Activated CD4-positive, alpha-beta T cell treated with anti-CD3 and anti-CD28 coated beads for 36 hours (primary cell): Measurements from ENCODE around the gene CCDC149. TPM values are rescaled to one million over a fixed set of nuclear protein-coding genes. Genes with fewer than 3 reads are reported as not detected.

Source experiments
- ATAC-seq: fragments of 200-7000 bp; cut with Tn5 transposase; one replicate; pipeline ENCODE4 v1.10.0; 2021; ENCODE audit warnings: mild to moderate bottlenecking, moderate library complexity
- CTCF ChIA-PET: fragments of 350-600 bp; sonication (Branson Sonifier 250); formaldehyde crosslinking; loops from one replicate; lab custom pipeline; 2021; ENCODE audit warnings: antibody characterized with exemption; lab: Charles Lee
- POLR2A ChIA-PET: fragments of 350-600 bp; sonication (Branson Sonifier 250); formaldehyde crosslinking; loops from one replicate; lab custom pipeline; 2021; ENCODE audit warnings: antibody characterized with exemption, inconsistent platforms; lab: Charles Lee
- DNase-seq: peaks from one replicate; pipeline ENCODE4 v3.0.0-alpha.2; 2020
- H3K27ac Mint-ChIP-seq: one replicate; pipeline ENCODE4 v1.8.0; 2021; ENCODE audit warnings: mixed read lengths
- H3K27me3 Mint-ChIP-seq: one replicate; pipeline ENCODE4 v1.8.0; 2021; ENCODE audit warnings: mixed read lengths
- H3K36me3 Mint-ChIP-seq: one replicate; pipeline ENCODE4 v1.8.0; 2021; ENCODE audit warnings: low read depth, mixed read lengths
- H3K4me1 Mint-ChIP-seq: one replicate; pipeline ENCODE4 v1.8.0; 2021; ENCODE audit warnings: mixed read lengths
- H3K4me3 Mint-ChIP-seq: one replicate; pipeline ENCODE4 v1.8.0; 2021; ENCODE audit warnings: mild to moderate bottlenecking, moderate library complexity, mixed read lengths
- H3K9me3 Mint-ChIP-seq: one replicate; pipeline ENCODE4 v1.8.0; 2021; ENCODE audit warnings: low read depth, mixed read lengths
- intact Hi-C, 2 experiments: fragments of 100-400 bp; cut with DNase I in 1 of 2; cut with micrococcal nuclease in 1 of 2; formaldehyde crosslinking; loops; one replicate each; pipeline versions ENCODE4 v1.14.2 to v1.15.1; 2022 to 2024; cut with DNase I, micrococcal nuclease
- total RNA-seq, 2 experiments: library from RNA; stranded (reverse); gene quantifications; one replicate each; pipeline ENCODE4 v1.2.3, GENCODE V29; 2021

CCDC149 gene
- total RNA-seq, 2 experiments from 2014 or later, result 0.14 to 0.16 TPM

GRCh38 chr4:24796620-24797019 is 116.2 kb downstream of the CCDC149 start:
- intact Hi-C loops, result no loop called here
- no peaks in the 10 kb centered on the region for H3K4me1 Mint-ChIP-seq
- ATAC-seq, result no peak
- no peak overlapping the region for H3K4me3 Mint-ChIP-seq
- peaks cover 31% of the 10 kb centered on the region for H3K27me3 Mint-ChIP-seq
- H3K9me3 Mint-ChIP-seq, result no peaks in the 10 kb centered on the region
- CTCF ChIA-PET, result no interaction called here
- no peak for DNase-seq
- H3K27ac Mint-ChIP-seq, result no peak overlapping the region
- H3K36me3 Mint-ChIP-seq, result no peaks in the 10 kb centered on the region
- POLR2A ChIA-PET, result no interaction called here

DNA sequence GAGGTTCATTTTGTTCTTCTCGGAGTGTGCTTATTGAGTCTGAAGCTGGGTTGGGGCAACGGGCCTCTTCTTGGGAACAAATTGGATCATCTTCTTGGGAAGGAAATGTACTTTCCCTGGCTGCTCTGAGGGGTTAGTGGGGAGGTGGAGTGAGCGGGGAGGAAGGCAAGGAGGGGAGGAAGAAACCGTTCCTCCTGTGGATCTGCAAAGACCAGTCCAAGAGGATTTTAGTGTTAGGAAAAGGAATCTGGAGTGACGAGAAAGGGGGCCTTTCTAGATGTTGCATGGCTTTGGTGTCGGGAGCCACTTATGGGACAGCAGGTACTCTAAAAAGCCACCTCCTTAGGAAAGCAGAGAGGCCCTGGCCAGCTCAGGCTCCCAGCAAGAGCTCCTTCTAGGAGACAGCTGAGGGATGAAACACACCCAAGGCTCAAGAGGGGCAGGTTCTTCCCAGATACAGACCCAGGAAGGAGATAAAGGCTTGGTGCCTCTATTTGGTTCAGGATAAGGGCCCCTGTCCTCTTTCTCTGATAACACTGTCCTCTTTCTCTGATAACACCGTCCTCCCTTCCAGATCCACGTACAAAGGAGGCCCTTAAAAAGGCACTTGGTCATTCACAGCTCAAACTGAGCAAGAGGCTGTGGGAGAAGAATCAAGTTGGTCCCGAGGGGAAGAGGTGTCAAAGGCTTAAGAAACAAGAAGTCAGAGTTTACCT is 117.0 kb downstream of the CCDC149 start:
- Mint-ChIP-seq H3K9me3 (no peaks in the 10 kb centered on the region), H3K4me3 (no peak overlapping the region), H3K27ac (no peak overlapping the region), H3K36me3 (no peaks in the 10 kb centered on the region), H3K27me3 (peaks cover 26% of the 10 kb centered on the region), H3K4me1 (no peaks in the 10 kb centered on the region)
- intact Hi-C loops, result no loop called here
- ChIA-PET CTCF (no interaction called here), POLR2A (no interaction called here)
- DNase-seq (no peak), ATAC-seq (no peak)

DNA sequence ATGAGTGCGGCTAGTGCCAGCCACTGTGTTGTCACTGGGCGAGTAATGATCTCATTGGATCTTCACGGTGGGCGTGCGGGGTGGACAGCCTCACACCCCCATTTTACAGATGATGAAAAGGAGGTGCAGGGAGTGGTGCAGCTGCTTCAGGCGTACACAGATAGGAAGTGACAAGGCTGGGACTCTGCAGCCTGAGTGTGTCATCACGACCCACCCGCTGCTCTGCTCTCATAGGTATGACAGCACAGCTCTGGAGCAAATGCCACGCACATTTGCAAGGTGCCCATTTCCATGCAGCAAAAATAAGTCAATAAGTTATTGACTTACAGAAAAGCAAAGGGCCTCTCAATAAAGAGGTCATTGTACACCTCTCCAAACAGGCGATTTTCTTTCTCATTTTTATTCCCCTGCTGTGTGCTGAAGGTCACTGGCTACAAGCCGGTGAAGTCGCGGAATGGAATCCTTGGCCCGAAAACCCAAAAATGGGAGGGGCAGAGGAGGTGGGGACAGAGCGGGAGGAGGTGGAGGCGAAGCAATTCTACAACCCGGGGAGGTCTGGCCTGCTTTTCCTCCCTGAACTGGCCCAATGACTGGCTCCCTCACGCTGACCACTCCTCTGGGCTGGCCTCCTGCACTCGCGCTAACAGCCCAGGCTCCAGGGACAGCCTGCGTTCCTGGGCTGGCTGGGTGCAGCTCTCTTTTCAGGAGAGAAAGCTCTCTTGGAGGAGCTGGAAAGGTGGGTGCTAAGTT is 117.8 kb downstream of the CCDC149 start, which contains the start of gene SOD3:
SOD3 (plus strand) TSS at position 658 of the 750 bp plus-strand sequence. CDS start 3,949 bp downstream, outside the sequence.
- Mint-ChIP-seq H3K9me3 (no peaks in the 10 kb centered on the region), H3K36me3 (no peaks in the 10 kb centered on the region), H3K4me3 (no peak within 1 kb of the TSS), H3K4me1 (no peaks in the 10 kb centered on the region), H3K27ac (no peak within 1 kb of the TSS), H3K27me3 (peaks cover 24% of the 10 kb centered on the region)
- no peak for DNase-seq
- ATAC-seq, result no peak
- POLR2A ChIA-PET, result no interaction called here
- CTCF ChIA-PET, result no interaction called here
- intact Hi-C loops, result no loop called here

DNA sequence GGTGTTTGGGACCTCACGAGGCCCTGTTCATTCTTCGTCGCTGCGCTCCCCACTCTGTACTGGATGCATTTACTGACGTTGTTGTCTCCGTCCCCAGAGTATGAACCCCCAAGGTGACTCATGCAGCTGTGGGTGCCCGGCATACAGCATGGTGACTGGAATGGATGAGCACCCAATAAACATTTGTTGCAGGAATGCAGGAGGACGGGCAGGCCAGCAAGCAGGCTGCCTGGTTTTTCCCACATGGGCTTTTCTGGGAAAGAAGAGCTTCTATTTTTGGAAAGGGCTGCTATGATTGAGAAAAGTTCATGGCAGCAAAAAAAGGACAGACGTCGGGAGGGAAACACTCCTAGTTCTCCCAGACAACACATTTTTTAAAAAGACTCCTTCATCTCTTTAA is 118.4 kb downstream of the CCDC149 start:
- ATAC-seq, result no peak
- ChIA-PET POLR2A (no interaction called here), CTCF (no interaction called here)
- no peaks in the 10 kb centered on the region for H3K9me3 Mint-ChIP-seq
- intact Hi-C loops, result no loop called here
- no peaks in the 10 kb centered on the region for H3K36me3 Mint-ChIP-seq
- H3K4me3 Mint-ChIP-seq, result no peak overlapping the region
- H3K4me1 Mint-ChIP-seq, result no peaks in the 10 kb centered on the region
- H3K27ac Mint-ChIP-seq, result no peak overlapping the region
- H3K27me3 Mint-ChIP-seq, result peaks cover 26% of the 10 kb centered on the region
- no peak for DNase-seq

DNA sequence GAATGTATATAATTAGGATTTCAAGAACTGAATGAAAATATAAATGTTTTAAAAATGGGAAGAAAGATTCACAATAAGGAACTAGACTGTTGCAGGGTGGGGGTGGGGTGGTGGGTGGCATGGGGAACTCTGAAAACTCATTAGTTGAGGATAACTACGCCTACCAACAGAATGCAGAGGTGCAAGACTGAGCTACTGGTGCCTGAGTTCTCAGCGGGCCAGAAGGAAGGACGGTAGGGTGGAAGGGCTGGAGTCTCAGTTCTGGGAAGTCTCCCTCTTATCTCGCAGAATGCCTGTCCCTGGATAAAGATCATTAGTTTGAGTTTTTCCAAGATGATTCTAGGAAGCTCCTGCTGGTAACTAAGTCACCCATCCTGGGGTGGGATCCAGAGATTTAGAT is 118.8 kb downstream of the CCDC149 start:
- Mint-ChIP-seq H3K36me3 (no peaks in the 10 kb centered on the region), H3K4me3 (no peak overlapping the region), H3K27me3 (peaks cover 26% of the 10 kb centered on the region), H3K9me3 (peaks cover 2% of the 10 kb centered on the region), H3K4me1 (no peaks in the 10 kb centered on the region), H3K27ac (no peak overlapping the region)
- ChIA-PET CTCF (no interaction called here), POLR2A (no interaction called here)
- intact Hi-C loops, result no loop called here
- no peak for ATAC-seq
- no peak for DNase-seq

- POLR2A ChIA-PET, result no interaction called here
- intact Hi-C loops, result no loop called here
- Mint-ChIP-seq H3K27me3 (peaks cover 20% of the 10 kb centered on the region), H3K27ac (no peak overlapping the region), H3K36me3 (no peaks in the 10 kb centered on the region), H3K4me3 (no peak overlapping the region), H3K4me1 (no peaks in the 10 kb centered on the region), H3K9me3 (peaks cover 4% of the 10 kb centered on the region)
- CTCF ChIA-PET, result no interaction called here
- no peak for DNase-seq
- no peak for ATAC-seq
These were observed 119.4 kb downstream of the CCDC149 start for GRCh38 chr4:24793219-24794005.

DNA sequence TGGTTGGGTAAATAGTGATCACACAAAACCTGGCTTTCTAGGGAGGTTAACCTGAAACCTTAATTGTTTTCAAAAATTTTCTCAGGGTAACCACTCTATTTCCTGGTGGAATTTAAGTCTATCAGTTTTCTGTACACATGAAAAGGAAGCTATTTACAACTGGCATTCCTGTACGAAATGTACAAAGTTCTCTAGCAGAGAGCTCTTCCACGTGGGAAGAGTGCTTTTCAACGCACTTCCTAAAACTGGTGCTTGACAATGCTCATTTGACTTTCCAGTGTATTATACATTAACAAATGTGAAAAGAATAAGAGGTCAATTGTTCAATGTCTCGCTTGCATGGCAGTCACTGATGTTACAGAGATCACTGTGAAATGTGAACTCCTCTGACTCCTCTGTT is 120.3 kb downstream of the CCDC149 start:
- CTCF ChIA-PET, result interaction anchor here (0.5 kb wide), 1 partner anchor 97 kb away, joined by 3 read pairs; no protein-coding TSS in a partner anchor
- Mint-ChIP-seq H3K36me3 (no peaks in the 10 kb centered on the region), H3K27ac (no peak overlapping the region), H3K27me3 (peaks cover 15% of the 10 kb centered on the region), H3K9me3 (peaks cover 6% of the 10 kb centered on the region), H3K4me1 (no peaks in the 10 kb centered on the region), H3K4me3 (no peak overlapping the region)
- ATAC-seq (no peak), DNase-seq (no peak)
- intact Hi-C loops, result no loop called here
- POLR2A ChIA-PET, result no interaction called here

GRCh38 chr4:24791043-24791442 is 121.8 kb downstream of the CCDC149 start:
- H3K4me3 Mint-ChIP-seq, result no peak overlapping the region
- ATAC-seq, result no peak
- CTCF ChIA-PET, result no interaction called here
- H3K27me3 Mint-ChIP-seq, result peaks cover 15% of the 10 kb centered on the region
- no peaks in the 10 kb centered on the region for H3K4me1 Mint-ChIP-seq
- intact Hi-C loops, result no loop called here
- H3K9me3 Mint-ChIP-seq, result peaks cover 6% of the 10 kb centered on the region
- DNase-seq, result no peak
- no peaks in the 10 kb centered on the region for H3K36me3 Mint-ChIP-seq
- POLR2A ChIA-PET, result no interaction called here
- H3K27ac Mint-ChIP-seq, result no peak overlapping the region

DNA sequence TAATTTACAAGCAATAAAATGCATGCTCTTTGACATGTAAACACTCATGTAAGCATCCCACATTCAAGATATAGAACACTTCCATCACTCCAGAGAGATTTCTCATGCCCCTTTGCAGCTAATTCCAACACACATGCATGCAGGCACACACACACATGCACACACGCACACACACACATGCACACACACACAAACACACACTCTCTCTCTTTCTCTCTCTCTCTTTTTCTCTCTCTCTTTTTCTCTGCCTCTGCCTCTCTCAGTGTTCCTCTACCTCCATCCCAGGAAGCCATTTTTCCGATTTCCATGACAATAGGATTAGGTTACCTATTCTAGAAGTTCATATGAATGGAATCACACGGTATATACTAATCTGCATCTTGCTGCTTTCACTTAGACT is 129.3 kb downstream of the CCDC149 start:
- Mint-ChIP-seq H3K27me3 (peaks cover 4% of the 10 kb centered on the region), H3K27ac (no peak overlapping the region), H3K9me3 (peaks cover 3% of the 10 kb centered on the region), H3K36me3 (no peaks in the 10 kb centered on the region), H3K4me1 (no peaks in the 10 kb centered on the region), H3K4me3 (no peak overlapping the region)
- ChIA-PET POLR2A (no interaction called here), CTCF (interaction anchor here (0.8 kb wide), 1 partner anchor 18 kb away, joined by 4 read pairs; no protein-coding TSS in a partner anchor)
- intact Hi-C loops, result no loop called here
- ATAC-seq, result no peak
- no peak for DNase-seq

GRCh38 chr4:24781999-24782745 is 130.7 kb downstream of the CCDC149 start:
- H3K27ac Mint-ChIP-seq, result no peak overlapping the region
- H3K4me3 Mint-ChIP-seq, result no peak overlapping the region
- intact Hi-C loops, result no loop called here
- ChIA-PET POLR2A (no interaction called here), CTCF (no interaction called here)
- peaks cover 5% of the 10 kb centered on the region for H3K27me3 Mint-ChIP-seq
- no peaks in the 10 kb centered on the region for H3K9me3 Mint-ChIP-seq
- no peak for ATAC-seq
- H3K36me3 Mint-ChIP-seq, result no peaks in the 10 kb centered on the region
- no peaks in the 10 kb centered on the region for H3K4me1 Mint-ChIP-seq
- no peak for DNase-seq

GRCh38 chr4:24780936-24781495 is 131.8 kb downstream of the CCDC149 start:
- ATAC-seq, result no peak
- ChIA-PET CTCF (no interaction called here), POLR2A (no interaction called here)
- Mint-ChIP-seq H3K27me3 (peaks cover 5% of the 10 kb centered on the region), H3K27ac (no peak overlapping the region), H3K9me3 (no peaks in the 10 kb centered on the region), H3K36me3 (no peaks in the 10 kb centered on the region), H3K4me1 (no peaks in the 10 kb centered on the region), H3K4me3 (no peak overlapping the region)
- intact Hi-C loops, result no loop called here
- DNase-seq, result no peak
